ENCODE results near the gene GPX4. TPM values are rescaled to one million over a fixed set of nuclear protein-coding genes. Genes with fewer than 3 reads are reported as not detected.
A peak's percentile ranks its signal among the peaks of the same experiment; 100 is the strongest.

GPX4 gene
- total and polyA plus RNA-seq, 2 of the 13 experiments (the other 11 are each of a cell fraction or from before 2014, with no cell fraction given), result 535 to 613 TPM

- TF ChIP-seq USF2 (IDR thresholded peaks at IDR 0.05; ENCODE audit: low read depth, low read length) (no peak), USF2 (CRISPR knock-in tag; IDR thresholded peaks at IDR 0.05; ENCODE audit: borderline replicate concordance) (no peak), HHEX (CRISPR knock-in tag; IDR thresholded peaks at IDR 0.05) (no peak), ZNF430 (CRISPR knock-in tag; IDR thresholded peaks at IDR 0.05) (peak; percentile 50; the same call in 1 of the 2 replicates), HOXD1 (CRISPR knock-in tag; IDR thresholded peaks at IDR 0.05) (no peak), NR2F2 (IDR thresholded peaks at IDR 0.05; ENCODE audit: borderline replicate concordance, low read depth) (no peak), ZNF549 (CRISPR knock-in tag; IDR thresholded peaks at IDR 0.05) (no peak), ZNF589 (CRISPR knock-in tag; conservative IDR thresholded peaks at IDR 0.05) (no peak), ZNF609 (CRISPR knock-in tag; IDR thresholded peaks at IDR 0.05; ENCODE audit: borderline replicate concordance) (no peak; the same call in 1 of the 2 replicates), ZNF232 (CRISPR knock-in tag; IDR thresholded peaks at IDR 0.05; ENCODE audit: borderline replicate concordance) (no peak), TOE1 (CRISPR knock-in tag; IDR thresholded peaks at IDR 0.05) (no peak), ZNF646 (CRISPR knock-in tag; IDR thresholded peaks at IDR 0.05) (no peak), POLR2AphosphoS2 (IDR thresholded peaks at IDR 0.05; ENCODE audit: low read depth, low read length) (peak; percentile 87; the same call in 1 of the 2 replicates), ZNF562 (CRISPR knock-in tag; IDR thresholded peaks at IDR 0.05; ENCODE audit: borderline replicate concordance) (no peak), ZKSCAN1 (IDR thresholded peaks at IDR 0.05; ENCODE audit: low read length) (no peak), ZNF678 (CRISPR knock-in tag; IDR thresholded peaks at IDR 0.05) (no peak), SMARCE1 (IDR thresholded peaks at IDR 0.05; ENCODE audit: borderline replicate concordance) (no peak), ZNF224 (CRISPR knock-in tag; IDR thresholded peaks at IDR 0.05) (no peak; the same call in 1 of the 2 replicates)
These were observed at the start of gene GPX4 (continued) for GRCh38 chr19:1103708-1104310.
